HG03045 (cell line): ENCODE results near the gene BABAM2.
A peak's percentile ranks its signal among the peaks of the same experiment; 100 is the strongest.

Source experiments
- ATAC-seq: cut with Tn5 transposase; IDR thresholded peaks from one replicate; pipeline ENCODE4 v1.9.1; 2021; ENCODE audit warnings: mild to moderate bottlenecking, moderate library complexity; ENCODE audit not compliant: unreplicated experiment

BABAM2 gene

GRCh38 chr2:28269019-28269784 is 378.7 kb downstream of the BABAM2 start:
- ATAC-seq = no peak

GRCh38 chr2:28270456-28271152 is 380.1 kb downstream of the BABAM2 start:
- ATAC-seq = no peak

GRCh38 chr2:28271231-28271918 is 380.8 kb downstream of the BABAM2 start:
- ATAC-seq = no peak

GRCh38 chr2:28271919-28272250 is 381.4 kb downstream of the BABAM2 start:
- ATAC-seq = no peak

- no peak for ATAC-seq
Observed at GRCh38 chr2:28273751-28274150, 383.2 kb downstream of the BABAM2 start.

GRCh38 chr2:28274911-28275685 is 384.6 kb downstream of the BABAM2 start:
- no peak for ATAC-seq

GRCh38 chr2:28276076-28276618 is 385.6 kb downstream of the BABAM2 start:
- ATAC-seq = peak; percentile 54

- no peak for ATAC-seq
Observed at GRCh38 chr2:28276807-28277206, 386.3 kb downstream of the BABAM2 start.

- no peak for ATAC-seq
Observed at GRCh38 chr2:28277466-28277865, 386.9 kb downstream of the BABAM2 start.

GRCh38 chr2:28279371-28279770 is 388.8 kb downstream of the BABAM2 start:
- ATAC-seq = no peak

- no peak for ATAC-seq
Observed at GRCh38 chr2:28280619-28281018, 390.1 kb downstream of the BABAM2 start.

GRCh38 chr2:28281739-28282138 is 391.2 kb downstream of the BABAM2 start:
- ATAC-seq = no peak

- ATAC-seq = no peak
Observed at GRCh38 chr2:28282248-28282647, 391.7 kb downstream of the BABAM2 start.

- no peak for ATAC-seq
Observed at GRCh38 chr2:28282861-28283646, 392.5 kb downstream of the BABAM2 start.

- no peak for ATAC-seq
Observed at GRCh38 chr2:28283861-28284260, 393.3 kb downstream of the BABAM2 start.

GRCh38 chr2:28286678-28287077 is 396.1 kb downstream of the BABAM2 start:
- ATAC-seq = no peak

GRCh38 chr2:28287256-28287915 is 396.9 kb downstream of the BABAM2 start:
- ATAC-seq = no peak

GRCh38 chr2:28288620-28289019 is 398.1 kb downstream of the BABAM2 start:
- no peak for ATAC-seq

- ATAC-seq = no peak
Observed at GRCh38 chr2:28291811-28292440, 401.4 kb downstream of the BABAM2 start.
